ENCODE data around the gene OR2AJ1.

Gene OR2AJ1

DNA sequence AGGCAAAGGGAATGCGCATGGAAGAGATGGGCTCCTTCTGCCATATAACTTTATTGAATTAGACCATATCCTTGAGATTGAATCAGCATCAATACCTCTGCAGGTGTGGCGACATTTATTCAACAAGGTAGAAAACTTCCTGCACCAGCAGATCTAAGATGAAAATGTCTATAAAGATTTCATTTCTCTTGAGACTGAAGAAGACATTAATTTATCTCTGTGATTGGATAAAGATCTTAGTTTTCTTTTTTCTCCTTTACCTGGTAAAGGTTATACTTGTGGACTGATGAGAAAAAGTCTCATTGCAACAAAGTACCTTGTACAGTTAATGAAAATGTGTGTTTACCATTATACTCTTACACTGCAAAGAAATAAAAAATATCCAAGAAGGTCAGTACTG is 4.7 kb upstream of the OR2AJ1 start, which contains the start of gene OR2T8:
OR2T8 (plus strand) TSS at position 301 of the 400 bp plus-strand sequence. CDS start 766 bp downstream, outside the sequence.
- no peak within 1 kb of the TSS for H3K9ac ChIP-seq (ENCODE audit: low read length)
- H3K9me3 ChIP-seq (ENCODE audit: low read length): no peaks in the 10 kb centered on the region
- no peaks in the 10 kb centered on the region for H3K36me3 ChIP-seq (ENCODE audit: insufficient read depth, low read length)
- H3K4me2 ChIP-seq (ENCODE audit: low read length): no peak within 1 kb of the TSS
- no peaks in the 10 kb centered on the region for H3F3A ChIP-seq (ENCODE audit: insufficient read depth, low read length)
- H3K4me1 ChIP-seq (ENCODE audit: insufficient read depth, low read length, severe bottlenecking): no peaks in the 10 kb centered on the region
- no peak for TF ChIP-seq EZH2 (IDR thresholded peaks at IDR 0.05; ENCODE audit: borderline replicate concordance, low read length)
- TF ChIP-seq, protein P1, sequence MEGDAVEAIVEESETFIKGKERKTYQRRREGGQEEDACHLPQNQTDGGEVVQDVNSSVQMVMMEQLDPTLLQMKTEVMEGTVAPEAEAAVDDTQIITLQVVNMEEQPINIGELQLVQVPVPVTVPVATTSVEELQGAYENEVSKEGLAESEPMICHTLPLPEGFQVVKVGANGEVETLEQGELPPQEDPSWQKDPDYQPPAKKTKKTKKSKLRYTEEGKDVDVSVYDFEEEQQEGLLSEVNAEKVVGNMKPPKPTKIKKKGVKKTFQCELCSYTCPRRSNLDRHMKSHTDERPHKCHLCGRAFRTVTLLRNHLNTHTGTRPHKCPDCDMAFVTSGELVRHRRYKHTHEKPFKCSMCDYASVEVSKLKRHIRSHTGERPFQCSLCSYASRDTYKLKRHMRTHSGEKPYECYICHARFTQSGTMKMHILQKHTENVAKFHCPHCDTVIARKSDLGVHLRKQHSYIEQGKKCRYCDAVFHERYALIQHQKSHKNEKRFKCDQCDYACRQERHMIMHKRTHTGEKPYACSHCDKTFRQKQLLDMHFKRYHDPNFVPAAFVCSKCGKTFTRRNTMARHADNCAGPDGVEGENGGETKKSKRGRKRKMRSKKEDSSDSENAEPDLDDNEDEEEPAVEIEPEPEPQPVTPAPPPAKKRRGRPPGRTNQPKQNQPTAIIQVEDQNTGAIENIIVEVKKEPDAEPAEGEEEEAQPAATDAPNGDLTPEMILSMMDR (IDR thresholded peaks at IDR 0.05; ENCODE audit: low read length): no peak
- no peak within 1 kb of the TSS for H3K4me3 ChIP-seq (ENCODE audit: low read depth, low read length, poor library complexity, severe bottlenecking)
- no peak within 1 kb of the TSS for H3K27ac ChIP-seq (ENCODE audit: low read depth, low read length, poor library complexity, severe bottlenecking)
- no peaks in the 10 kb centered on the region for H3K9me2 ChIP-seq (ENCODE audit: low read depth, low read length)
- H4K20me1 ChIP-seq (ENCODE audit: insufficient read depth, low read length): no peaks in the 10 kb centered on the region
- no peaks in the 10 kb centered on the region for H3K79me2 ChIP-seq (ENCODE audit: insufficient read depth, low read length)
- no peaks in the 10 kb centered on the region for H3K27me3 ChIP-seq (ENCODE audit: insufficient read depth, low read length)
- no peak within 1 kb of the TSS for H2AFZ ChIP-seq (ENCODE audit: low read length)

DNA sequence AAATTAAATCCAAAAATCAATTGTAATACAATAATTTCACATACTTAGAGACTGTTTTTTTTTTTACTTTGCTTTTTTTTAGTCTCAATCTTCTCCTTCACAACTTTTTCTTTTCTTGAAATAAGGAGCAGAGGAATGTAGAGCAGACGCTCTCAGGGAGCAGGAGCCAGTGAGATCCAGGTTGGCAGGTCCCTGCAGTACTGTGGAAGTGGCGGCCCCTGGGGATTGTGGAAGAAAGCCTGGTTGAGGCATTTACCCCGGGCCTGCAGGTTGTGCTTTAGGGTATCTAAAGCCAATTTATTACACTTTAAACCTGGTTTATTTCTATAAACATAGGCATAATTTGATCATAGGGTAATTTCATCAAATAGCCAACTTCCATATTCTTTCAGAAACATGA is 748 bp upstream of the OR2AJ1 start:
- Histone ChIP-seq H3K4me2 (ENCODE audit: low read length) (no peak overlapping the region), H3K4me1 (ENCODE audit: insufficient read depth, low read length, severe bottlenecking) (no peaks in the 10 kb centered on the region), H3K9me3 (ENCODE audit: low read length) (no peaks in the 10 kb centered on the region), H4K20me1 (ENCODE audit: insufficient read depth, low read length) (no peaks in the 10 kb centered on the region), H3K9me2 (ENCODE audit: low read depth, low read length) (no peaks in the 10 kb centered on the region), H3F3A (ENCODE audit: insufficient read depth, low read length) (no peaks in the 10 kb centered on the region), H3K27ac (ENCODE audit: low read depth, low read length, poor library complexity, severe bottlenecking) (no peak overlapping the region), H3K79me2 (ENCODE audit: insufficient read depth, low read length) (no peaks in the 10 kb centered on the region), H3K27me3 (ENCODE audit: insufficient read depth, low read length) (no peaks in the 10 kb centered on the region), H2AFZ (ENCODE audit: low read length) (no peak overlapping the region), H3K9ac (ENCODE audit: low read length) (no peak overlapping the region), H3K4me3 (ENCODE audit: low read depth, low read length, poor library complexity, severe bottlenecking) (no peak overlapping the region), H3K36me3 (ENCODE audit: insufficient read depth, low read length) (no peaks in the 10 kb centered on the region)
- TF ChIP-seq, protein P1 (IDR thresholded peaks at IDR 0.05; ENCODE audit: low read length): no peak
- no peak for TF ChIP-seq EZH2 (IDR thresholded peaks at IDR 0.05; ENCODE audit: borderline replicate concordance, low read length)

GRCh38 chr1:247933989-247934388 is 9.3 kb downstream of the OR2AJ1 start:
- no peak overlapping the region for H2AFZ ChIP-seq (ENCODE audit: low read length)
- H3K27me3 ChIP-seq (ENCODE audit: insufficient read depth, low read length): no peaks in the 10 kb centered on the region
- H3K9me2 ChIP-seq (ENCODE audit: low read depth, low read length): no peaks in the 10 kb centered on the region
- H3K36me3 ChIP-seq (ENCODE audit: insufficient read depth, low read length): no peaks in the 10 kb centered on the region
- no peak overlapping the region for H3K27ac ChIP-seq (ENCODE audit: low read depth, low read length, poor library complexity, severe bottlenecking)
- H3F3A ChIP-seq (ENCODE audit: insufficient read depth, low read length): no peaks in the 10 kb centered on the region
- H3K79me2 ChIP-seq (ENCODE audit: insufficient read depth, low read length): no peaks in the 10 kb centered on the region
- no peak overlapping the region for H3K4me3 ChIP-seq (ENCODE audit: low read depth, low read length, poor library complexity, severe bottlenecking)
- H4K20me1 ChIP-seq (ENCODE audit: insufficient read depth, low read length): no peaks in the 10 kb centered on the region
- no peak overlapping the region for H3K9ac ChIP-seq (ENCODE audit: low read length)
- no peak for TF ChIP-seq EZH2 (IDR thresholded peaks at IDR 0.05; ENCODE audit: borderline replicate concordance, low read length)
- TF ChIP-seq, protein P1 (IDR thresholded peaks at IDR 0.05; ENCODE audit: low read length): no peak
- no peak overlapping the region for H3K4me2 ChIP-seq (ENCODE audit: low read length)
- H3K9me3 ChIP-seq (ENCODE audit: low read length): no peaks in the 10 kb centered on the region
- no peaks in the 10 kb centered on the region for H3K4me1 ChIP-seq (ENCODE audit: insufficient read depth, low read length, severe bottlenecking)

Measured in OCI-LY1 (cell line).